K562 (cell line): ENCODE results near the gene RSRC1. TPM values are rescaled to one million over a fixed set of nuclear protein-coding genes. Genes with fewer than 3 reads are reported as not detected.
A peak's percentile ranks its signal among the peaks of the same experiment; 100 is the strongest.
"Not testable (repeated sequence)": the region's sequence is repeated elsewhere in the genome, so short reads cannot be mapped to it uniquely, and the experiment has no call there.

Experiments used
- ATAC-seq: fragments of 200-7000 bp; cut with Tn5 transposase; 3 replicates; pipeline ENCODE4 v1.9.1; 2020; ENCODE audit warnings: moderate library complexity
- BruUV-seq: library from RNA; stranded (reverse); fragments of 400-500 nt; replicated peaks from 2 replicates; lab custom pipeline; 2021; lab: Mats Ljungman, UMichigan
- CTCF ChIA-PET: fragments of 300-600 bp; formaldehyde crosslinking; extraction: SDS; loops from one replicate; lab custom pipeline; 2021; ENCODE audit warnings: low intra/inter-chr PET ratio; lab: Yijun Ruan, JAX
- POLR2A ChIA-PET: fragments of 300-600, 350-650 bp; sonication (Branson Sonifier 250); formaldehyde crosslinking; extraction: SDS; loops from one replicate; lab custom pipeline; 2021; ENCODE audit warnings: antibody characterized with exemption, inconsistent platforms; lab: Yijun Ruan, JAX
- DNase-seq, 4 experiments: peaks; one replicate each; pipeline versions ENCODE4 v3.0.0 to v3.0.0-alpha.2; 2011 to 2018; ENCODE audit warnings: low spot score in 3 of 4, mixed read lengths in 3 of 4; ENCODE audit errors: extremely low read depth in 1 of 4
- FAIRE-seq: peaks from 2 replicates; lab custom pipeline; 2011; peaks lifted over from hg19 to GRCh38; lab: Jason Lieb, UNC
- H2AFZ ChIP-seq: 2 replicates; pipeline ENCODE4 v1.6.0; 2011; ENCODE audit warnings: low read depth, low read length, control low read depth, inconsistent platforms
- H3K27ac ChIP-seq: fragments of 200-600 bp; 3 replicates; pipeline ENCODE4 v1.8.0; 2011; ENCODE audit warnings: low read depth, mild to moderate bottlenecking, control low read depth, inconsistent platforms, low read length, moderate library complexity, mixed read lengths; ENCODE audit errors: extremely low read depth
- H3K27me3 ChIP-seq, 2 experiments: fragments of 300-600 bp in 1 of 2; 2 replicates in 1 of 2; 3 replicates in 1 of 2; pipeline versions ENCODE4 v1.6.0 to v1.8.0; 2011; ENCODE audit warnings: inconsistent platforms in 2 of 2, low read length in 2 of 2, mild to moderate bottlenecking in 1 of 2, mixed read lengths in 1 of 2, moderate library complexity in 1 of 2; ENCODE audit not compliant: control insufficient read depth in 2 of 2, insufficient read depth in 2 of 2
- H3K36me3 ChIP-seq: fragments of 300-600 bp; 3 replicates; pipeline ENCODE4 v1.8.0; 2011; ENCODE audit warnings: mild to moderate bottlenecking, low read length, inconsistent platforms; ENCODE audit not compliant: control insufficient read depth, insufficient read depth
- H3K4me1 ChIP-seq, 2 experiments: fragments of 200-600 bp in 1 of 2; replicated peaks in 1 of 2; 2 replicates in 1 of 2; 3 replicates in 1 of 2; pipeline versions ENCODE4 v1.5.1 to v1.8.0; 2011; ENCODE audit warnings: inconsistent platforms in 2 of 2, low read length in 2 of 2, mild to moderate bottlenecking in 1 of 2, mixed read lengths in 1 of 2, moderate library complexity in 1 of 2; ENCODE audit not compliant: control insufficient read depth in 2 of 2, insufficient read depth in 2 of 2
- H3K4me2 ChIP-seq: 2 replicates; pipeline ENCODE4 v1.6.1; 2011; ENCODE audit warnings: low read length, control low read depth, inconsistent platforms, mixed read lengths; ENCODE audit not compliant: insufficient read depth
- H3K4me3 ChIP-seq: fragments of 200-600 bp; sonication (generic), shearing (Covaris generic); 2 replicates; pipeline ENCODE4 v1.5.1; 2016; ENCODE audit warnings: control low read depth, inconsistent platforms
- H3K79me2 ChIP-seq: fragments of 200-600 bp; 3 replicates; pipeline ENCODE4 v1.8.0; 2011; ENCODE audit warnings: low read length, inconsistent platforms; ENCODE audit not compliant: control insufficient read depth, insufficient read depth
- H3K9ac ChIP-seq, 2 experiments: 2 replicates each; pipeline versions ENCODE4 v1.6.0 to v1.6.1; 2011; ENCODE audit warnings: low read depth in 2 of 2, low read length in 2 of 2, control low read depth in 1 of 2, inconsistent platforms in 1 of 2, mild to moderate bottlenecking in 1 of 2, mixed read lengths in 1 of 2; ENCODE audit not compliant: insufficient read depth in 1 of 2
- H3K9me1 ChIP-seq: one replicate; pipeline ENCODE4 v1.6.0; 2011; ENCODE audit warnings: inconsistent platforms, mild to moderate bottlenecking, low read length, moderate library complexity; ENCODE audit not compliant: control insufficient read depth, insufficient read depth
- H3K9me3 ChIP-seq: replicated peaks from 2 replicates; pipeline ENCODE4 v1.5.1; 2011; ENCODE audit warnings: low read depth, low read length, inconsistent platforms; ENCODE audit not compliant: control insufficient read depth, insufficient read depth
- H4K20me1 ChIP-seq: replicated peaks from 2 replicates; pipeline ENCODE4 v1.6.1; 2011; ENCODE audit warnings: low read length, inconsistent platforms, mixed read lengths; ENCODE audit not compliant: control insufficient read depth, insufficient read depth
- CHAMP1 ChIP-seq: fragments of 450-650 bp; IDR thresholded peaks from 2 replicates; pipeline ENCODE4 v1.6.1; 2016; ENCODE audit warnings: mild to moderate bottlenecking
- DPF2 ChIP-seq: fragments of 450-650 bp; IDR thresholded peaks from 2 replicates; pipeline ENCODE4 v1.6.1; 2016
- FOSL1 ChIP-seq: fragments of 200-800 bp; sonication (Bioruptor generic); conservative IDR thresholded peaks from 2 replicates; pipeline ENCODE4 v1.6.1; 2016; ENCODE audit warnings: missing genetic modification characterization, missing compliant biosample characterization
- SMARCA4 ChIP-seq: fragments of 450-650 bp; IDR thresholded peaks from 2 replicates; pipeline ENCODE4 v1.6.1; 2016
- WGBS: fragments of 100-300 bp; shearing (Covaris generic); methylation state at CpG from one replicate; pipeline ENCODE4 v1.1.6; 2016; ENCODE audit warnings: low coverage, mixed read lengths; ENCODE audit not compliant: insufficient coverage; ENCODE audit errors: missing lambda C conversion rate; 5-methylcytosine and 5-hydroxymethylcytosine counted together
- in situ Hi-C: fragments of 300-500 bp; cut with MboI; formaldehyde crosslinking; loops from 4 replicates; pipeline ENCODE4 v1.15.0; 2018; ENCODE audit warnings: inconsistent platforms, mixed read lengths
- intact Hi-C: fragments of 100-400 bp; cut with micrococcal nuclease; formaldehyde crosslinking; loops from 2 replicates; pipeline ENCODE4 v1.14.2; 2022
- polyA plus RNA-seq, 8 experiments: library from polyadenylated mRNA; depleted of rRNA in 4 of 8; stranded (reverse) in 5 of 8; unstranded in 3 of 8; fragments of >200 nt; fragmentation: Nextera tagmentation in 2 of 8; fragmentation: Illumina TruSeq in 1 of 8; extraction: Ambion mirVana in 2 of 8; extraction: Trizol in 1 of 8; gene quantifications; 2 replicates each; pipeline versions ENCODE4 v1.2.1 to v1.2.3, GENCODE V29; 2011 to 2014; ENCODE audit warnings: inconsistent platforms in 1 of 8, missing spikeins in 1 of 8
- total RNA-seq, 7 experiments: library from RNA; depleted of rRNA in 6 of 7; stranded (reverse); fragments of >200 nt in 6 of 7; fragmentation: Illumina TruSeq in 2 of 7; extraction: Trizol in 2 of 7; gene quantifications; 2 replicates each; pipeline versions ENCODE4 v1.2.1 to v1.2.3, GENCODE V29; 2011 to 2021; ENCODE audit warnings: low replicate concordance in 1 of 7

RSRC1 gene
- total and polyA plus RNA-seq, 9 of the 15 experiments (the other 6 are each of a cell fraction or from before 2014, with no cell fraction given): 19.3 to 128 (median 75.5) TPM

- CTCF ChIA-PET, H2AFZ ChIP-seq, H3K27me3 ChIP-seq, H3K9me1 ChIP-seq, H3K9ac ChIP-seq, in situ Hi-C loops, H3K79me2 ChIP-seq, BruUV-seq, intact Hi-C loops, FAIRE-seq, H3K9me3 ChIP-seq, H4K20me1 ChIP-seq, H3K36me3 ChIP-seq, H3K4me3 ChIP-seq: not testable (repeated sequence)
- H3K4me1 ChIP-seq: peaks cover 0 to 16% of the 10 kb centered on the region in 2 experiments; a peak in 2 of 5 replicates
- ATAC-seq (peak; percentile 79), DNase-seq (peak in 1 of 4 experiments; percentile 20)
- H3K4me2 ChIP-seq: peak overlapping the region; percentile 42; the same call in 1 of the 2 replicates
- 13% methylated on average over 5 of the region's 5 CpGs for WGBS
- POLR2A ChIA-PET: interaction anchor here (1.4 to 2.3 kb wide), 2 partner anchors 9 to 26 kb away, joined by 6 read pairs; no protein-coding TSS in a partner anchor
- peak overlapping the region; percentile 62; the same call in 2 of the 3 replicates for H3K27ac ChIP-seq
- TF ChIP-seq DPF2 (peak; percentile 8), CHAMP1 (0 out of 2 replicates have a peak, but pooled peaks have one; percentile 3), SMARCA4 (0 out of 2 replicates have a peak, but pooled peaks have one; percentile 9), FOSL1 (tag) (0 out of 2 replicates have a peak, but pooled peaks have one; percentile 11)
These were observed 298.6 kb downstream of the RSRC1 start for GRCh38 chr3:158408518-158408897.
